Brain microvascular endothelial cell (primary cell): ENCODE results near the gene SBK3.
"Not testable (repeated sequence)": the region's sequence is repeated elsewhere in the genome, so short reads cannot be mapped to it uniquely, and the experiment has no call there.

Experiments used
- DNase-seq: peaks from one replicate; pipeline ENCODE4 v3.0.0-alpha.2; 2020
- H3K27ac ChIP-seq: fragments of 250-450 bp; sonication (Bioruptor Pico); 2 replicates; pipeline ENCODE4 v1.5.1; 2020; ENCODE audit warnings: mild to moderate bottlenecking, moderate library complexity
- H3K27me3 ChIP-seq: fragments of 250-450 bp; sonication (Bioruptor Pico); replicated peaks from 2 replicates; pipeline ENCODE4 v1.5.1; 2020; ENCODE audit warnings: mild to moderate bottlenecking
- H3K36me3 ChIP-seq: fragments of 250-450 bp; sonication (Bioruptor Pico); replicated peaks from 2 replicates; pipeline ENCODE4 v1.5.1; 2020; ENCODE audit warnings: mild to moderate bottlenecking
- H3K4me3 ChIP-seq: 2 replicates; pipeline ENCODE4 v1.5.1; 2011; ENCODE audit warnings: low read depth, mild to moderate bottlenecking, control low read depth, low read length, moderate library complexity
- in situ Hi-C: cut with HindIII; loops from 2 replicates; pipeline ENCODE4 v1.10.0; 2017; ENCODE audit warnings: low sequenced_read_pairs, low pct_ligation_motif_present
- TF ChIP-seq, protein P1 (sequence below): IDR thresholded peaks from 2 replicates; pipeline ENCODE4 v1.5.1; 2011; ENCODE audit warnings: low read depth, mild to moderate bottlenecking, moderate library complexity, low read length, control low read depth, inconsistent platforms; ENCODE audit errors: missing control alignments

Gene SBK3

DNA sequence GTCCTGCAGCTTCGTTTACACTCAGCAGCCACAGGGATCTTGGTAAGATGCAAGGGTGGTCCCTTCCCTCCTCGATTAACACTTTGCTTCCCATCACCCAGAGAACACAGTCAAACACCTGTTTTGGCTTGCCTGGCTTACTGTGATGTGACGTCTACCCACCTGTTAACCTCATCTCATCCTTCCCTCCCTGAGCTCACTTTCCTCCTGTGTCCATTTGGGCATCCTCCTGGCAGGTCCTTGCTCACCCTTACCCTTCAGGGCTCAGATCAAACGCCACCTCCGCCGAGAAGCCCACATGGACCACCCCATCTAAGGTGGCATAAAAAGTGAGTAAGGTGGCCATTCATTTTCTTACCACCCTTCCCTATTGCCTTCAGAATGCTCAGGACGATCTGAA is 44.8 kb upstream of the SBK3 start:
- in situ Hi-C loops = no loop called here
- H3K27me3 ChIP-seq = no peaks in the 10 kb centered on the region
- H3K36me3 ChIP-seq = peaks cover 15% of the 10 kb centered on the region
- no peak overlapping the region for H3K27ac ChIP-seq
- no peak for DNase-seq
- TF ChIP-seq, protein P1, sequence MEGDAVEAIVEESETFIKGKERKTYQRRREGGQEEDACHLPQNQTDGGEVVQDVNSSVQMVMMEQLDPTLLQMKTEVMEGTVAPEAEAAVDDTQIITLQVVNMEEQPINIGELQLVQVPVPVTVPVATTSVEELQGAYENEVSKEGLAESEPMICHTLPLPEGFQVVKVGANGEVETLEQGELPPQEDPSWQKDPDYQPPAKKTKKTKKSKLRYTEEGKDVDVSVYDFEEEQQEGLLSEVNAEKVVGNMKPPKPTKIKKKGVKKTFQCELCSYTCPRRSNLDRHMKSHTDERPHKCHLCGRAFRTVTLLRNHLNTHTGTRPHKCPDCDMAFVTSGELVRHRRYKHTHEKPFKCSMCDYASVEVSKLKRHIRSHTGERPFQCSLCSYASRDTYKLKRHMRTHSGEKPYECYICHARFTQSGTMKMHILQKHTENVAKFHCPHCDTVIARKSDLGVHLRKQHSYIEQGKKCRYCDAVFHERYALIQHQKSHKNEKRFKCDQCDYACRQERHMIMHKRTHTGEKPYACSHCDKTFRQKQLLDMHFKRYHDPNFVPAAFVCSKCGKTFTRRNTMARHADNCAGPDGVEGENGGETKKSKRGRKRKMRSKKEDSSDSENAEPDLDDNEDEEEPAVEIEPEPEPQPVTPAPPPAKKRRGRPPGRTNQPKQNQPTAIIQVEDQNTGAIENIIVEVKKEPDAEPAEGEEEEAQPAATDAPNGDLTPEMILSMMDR = no peak
- H3K4me3 ChIP-seq = no peak overlapping the region

DNA sequence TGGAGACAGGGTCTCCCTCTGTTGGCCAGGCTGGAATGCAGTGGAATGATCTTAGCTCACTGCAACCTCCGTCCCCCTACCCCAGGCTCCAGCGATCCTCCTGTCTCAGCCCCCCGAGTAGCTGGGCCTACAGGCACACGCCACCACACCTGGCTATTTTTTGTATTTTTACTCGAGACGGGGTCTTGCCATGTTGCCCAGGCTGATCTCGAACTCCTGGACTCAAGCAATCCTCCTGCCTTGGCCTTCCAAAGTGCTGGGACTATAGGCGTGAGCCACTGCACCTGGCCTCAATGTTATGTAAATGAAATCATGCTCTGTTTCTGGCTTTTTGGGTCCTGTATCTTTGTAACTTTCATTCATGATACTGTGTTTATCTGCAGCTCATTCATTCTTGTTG is 43.4 kb upstream of the SBK3 start:
- DNase-seq = no peak
- TF ChIP-seq, protein P1 = no peak
- Histone ChIP-seq H3K4me3 (no peak overlapping the region), H3K27me3 (no peaks in the 10 kb centered on the region), H3K36me3 (peaks cover 8% of the 10 kb centered on the region), H3K27ac (no peak overlapping the region)
- in situ Hi-C loops = no loop called here

DNA sequence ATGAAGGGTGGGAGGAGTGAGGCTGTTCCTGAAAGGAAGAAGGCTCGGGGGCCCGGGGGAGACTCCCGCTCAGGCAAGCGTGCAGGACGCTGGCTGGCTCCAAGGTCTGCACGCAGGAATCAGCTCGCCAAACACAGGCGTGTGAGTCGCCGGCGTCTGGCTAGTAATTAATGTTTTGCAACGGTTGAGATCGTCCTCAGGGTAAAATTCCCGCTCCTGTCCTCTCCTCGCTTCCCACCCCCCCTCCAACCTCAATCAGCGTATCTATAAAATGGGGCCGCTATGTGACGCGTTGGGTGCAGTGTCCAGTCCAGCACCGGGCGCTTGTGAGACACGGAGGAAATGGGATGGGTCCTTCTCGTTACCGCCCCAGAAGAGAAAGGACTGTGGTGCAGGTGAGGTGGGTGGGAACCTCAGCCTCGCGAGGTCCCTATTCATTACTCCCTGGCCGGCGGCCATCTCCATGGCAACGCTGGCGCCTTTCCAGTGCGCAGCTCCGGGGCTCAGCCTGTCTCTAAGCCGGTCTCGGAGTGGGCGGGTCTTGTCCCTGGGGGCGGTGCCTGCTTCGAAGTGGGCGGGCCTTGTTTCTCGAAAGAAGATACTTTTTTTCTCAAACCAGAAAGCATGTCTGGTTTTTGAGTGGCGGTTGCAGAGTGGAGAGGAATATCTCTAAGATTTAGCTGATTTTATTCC is 41.8 kb upstream of the SBK3 start:
- in situ Hi-C loops = no loop called here
- TF ChIP-seq, protein P1 = no peak
- Histone ChIP-seq H3K4me3 (peak overlapping the region; percentile 57), H3K27me3 (no peaks in the 10 kb centered on the region), H3K36me3 (peaks cover under 1% of the 10 kb centered on the region), H3K27ac (no peak overlapping the region)
- DNase-seq = peak; percentile 92

DNA sequence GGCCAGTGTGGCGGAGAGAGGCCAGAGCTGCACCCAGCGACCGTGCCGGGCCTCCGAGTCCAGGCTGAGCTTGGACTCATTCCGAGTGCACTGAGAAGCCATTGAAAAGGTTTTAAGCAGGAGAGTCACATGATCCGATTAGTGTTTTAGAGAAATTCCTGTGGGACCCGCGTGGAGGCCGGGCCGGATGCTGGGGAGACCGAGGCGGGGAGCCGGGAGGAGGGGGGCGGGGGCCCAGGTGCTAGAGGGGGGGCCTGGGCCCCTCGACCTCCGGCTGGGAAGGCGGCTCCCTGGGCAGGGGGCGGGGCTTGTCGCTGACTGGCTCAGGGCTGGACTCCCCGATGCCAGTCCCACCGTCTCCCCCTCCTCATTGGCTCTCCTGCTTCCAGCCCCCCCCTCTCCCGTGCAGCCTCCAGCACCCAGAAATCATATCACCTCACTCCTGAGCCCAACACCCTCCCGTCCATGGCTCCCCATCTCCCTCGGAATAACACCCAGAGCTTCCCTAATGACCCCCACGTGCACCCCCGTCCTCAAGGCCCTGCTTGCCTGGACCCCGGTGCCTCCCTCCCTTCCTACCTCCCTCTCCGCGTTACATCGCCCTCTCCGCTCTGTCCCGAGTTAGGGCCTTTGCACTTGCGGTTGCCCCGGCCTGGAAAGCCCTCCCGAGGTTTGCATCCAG is 40.5 kb upstream of the SBK3 start:
- Histone ChIP-seq H3K4me3 (peak overlapping the region; percentile 47), H3K36me3 (no peaks in the 10 kb centered on the region), H3K27ac (no peak overlapping the region), H3K27me3 (no peaks in the 10 kb centered on the region)
- TF ChIP-seq, protein P1 = no peak
- in situ Hi-C loops = no loop called here
- DNase-seq = peak; percentile 71

DNA sequence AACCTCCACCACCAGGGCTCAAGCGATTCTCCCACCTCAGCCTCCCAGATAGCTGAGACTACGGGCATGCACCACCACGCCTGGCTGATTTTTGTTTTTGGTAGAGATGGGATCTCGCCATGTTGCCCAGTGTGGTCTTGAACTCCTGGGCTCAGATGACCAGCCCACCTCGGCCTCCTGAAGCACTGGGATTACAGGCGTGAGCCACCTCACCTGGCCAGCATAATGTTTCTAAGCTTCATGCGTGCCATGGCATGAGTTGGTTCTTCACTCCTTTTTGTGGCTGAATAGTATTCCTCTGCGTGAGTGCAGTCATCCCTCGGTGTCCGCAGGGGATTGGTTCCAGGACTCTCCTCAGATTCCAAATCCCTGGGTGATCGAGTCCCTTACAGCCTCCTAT is 39.5 kb upstream of the SBK3 start:
- Histone ChIP-seq H3K27ac (no peak overlapping the region), H3K27me3 (no peaks in the 10 kb centered on the region), H3K4me3 (no peak overlapping the region), H3K36me3 (no peaks in the 10 kb centered on the region)
- no peak for DNase-seq
- TF ChIP-seq, protein P1 = no peak
- in situ Hi-C loops = no loop called here

DNA sequence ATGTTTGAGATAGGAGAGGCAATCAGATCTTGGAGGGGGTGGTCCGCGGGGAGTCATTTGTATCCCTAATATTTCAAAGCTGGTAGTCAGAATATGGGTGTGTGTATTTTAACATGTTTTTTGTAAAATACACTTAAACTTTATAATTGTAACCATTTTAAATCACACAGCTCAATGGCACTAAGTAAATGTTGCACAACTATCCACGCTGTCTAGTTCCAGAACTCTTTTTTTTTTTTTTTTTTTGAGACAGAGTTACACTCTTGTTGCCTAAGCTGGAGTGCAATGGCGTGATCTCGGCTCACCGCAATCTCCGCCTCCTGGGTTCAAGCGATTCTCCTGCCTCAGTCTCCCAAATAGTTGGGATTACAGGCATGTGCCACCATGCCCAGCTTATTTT is 38.6 kb upstream of the SBK3 start:
- DNase-seq, H3K27me3 ChIP-seq, H3K36me3 ChIP-seq, in situ Hi-C loops, H3K4me3 ChIP-seq, H3K27ac ChIP-seq: not testable (repeated sequence)

DNA sequence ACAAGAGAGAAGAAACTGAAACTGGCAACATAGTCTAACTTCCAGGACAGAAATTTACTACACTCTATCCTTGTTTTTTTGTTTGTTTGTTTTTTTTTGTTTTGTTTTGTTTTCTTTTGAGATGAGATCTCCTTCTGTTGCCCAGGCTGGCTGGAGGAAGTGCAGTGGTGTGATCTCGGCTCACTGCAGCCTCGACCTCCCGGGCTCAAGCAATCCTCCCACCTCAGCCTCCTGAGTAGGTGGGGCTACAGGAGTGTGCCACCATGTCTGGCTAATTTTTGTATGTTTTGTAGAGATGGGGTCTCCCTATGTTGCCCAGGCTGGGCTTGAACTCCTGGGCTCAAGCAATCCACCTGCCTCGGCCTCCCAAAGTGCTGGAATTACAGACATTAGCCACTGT is 36.9 kb upstream of the SBK3 start:
- in situ Hi-C loops, DNase-seq, H3K27ac ChIP-seq, H3K36me3 ChIP-seq, H3K4me3 ChIP-seq, H3K27me3 ChIP-seq: not testable (repeated sequence)
